ENCODE results near the gene SEC23B. TPM values are rescaled to one million over a fixed set of nuclear protein-coding genes. Genes with fewer than 3 reads are reported as not detected.

Gene SEC23B
- total and polyA plus RNA-seq, 10 of the 15 experiments (the other 5 are each of a cell fraction or from before 2014, with no cell fraction given): 49.1 to 121 (median 75.6) TPM

GRCh38 chr20:18533978-18534644 is 26.4 kb downstream of the SEC23B start:
- H2AFZ ChIP-seq (ENCODE audit: control insufficient read depth, low read depth, low read length): no peak overlapping the region
- in situ Hi-C loops (cut with MboI) (no loop called here), intact Hi-C loops (cut with micrococcal nuclease; ENCODE audit: unreplicated experiment) (no loop called here)
- DNase-seq (ENCODE audit: low read depth, low spot score): no peak
- no peaks in the 10 kb centered on the region for H3K4me1 ChIP-seq (ENCODE audit: control insufficient read depth, insufficient read depth, low read length)
- POLR2A ChIA-PET: no interaction called here
- TF ChIP-seq PAX8 (IDR thresholded peaks at IDR 0.05) (no peak), STAT3 (IDR thresholded peaks at IDR 0.05; ENCODE audit: low read depth, low read length) (no peak), NR2F1 (conservative IDR thresholded peaks at IDR 0.05) (no peak), JUND (IDR thresholded peaks at IDR 0.05; ENCODE audit: low read depth, low read length) (no peak), PML (IDR thresholded peaks at IDR 0.05; ENCODE audit: low read length) (no peak), NFYA (IDR thresholded peaks at IDR 0.05; ENCODE audit: borderline replicate concordance, low read depth, low read length) (no peak), SIN3A (IDR thresholded peaks at IDR 0.05; ENCODE audit: low read depth, low read length) (no peak), ELK1 (IDR thresholded peaks at IDR 0.05; ENCODE audit: low read depth, low read length) (no peak), ETV6 (conservative IDR thresholded peaks at IDR 0.05 in 1 of 2, IDR thresholded peaks at IDR 0.05 in 1 of 2; ENCODE audit: borderline replicate concordance in 1 of 2, low read depth in 1 of 2) (no peak)
- TF ChIP-seq, protein P1, sequence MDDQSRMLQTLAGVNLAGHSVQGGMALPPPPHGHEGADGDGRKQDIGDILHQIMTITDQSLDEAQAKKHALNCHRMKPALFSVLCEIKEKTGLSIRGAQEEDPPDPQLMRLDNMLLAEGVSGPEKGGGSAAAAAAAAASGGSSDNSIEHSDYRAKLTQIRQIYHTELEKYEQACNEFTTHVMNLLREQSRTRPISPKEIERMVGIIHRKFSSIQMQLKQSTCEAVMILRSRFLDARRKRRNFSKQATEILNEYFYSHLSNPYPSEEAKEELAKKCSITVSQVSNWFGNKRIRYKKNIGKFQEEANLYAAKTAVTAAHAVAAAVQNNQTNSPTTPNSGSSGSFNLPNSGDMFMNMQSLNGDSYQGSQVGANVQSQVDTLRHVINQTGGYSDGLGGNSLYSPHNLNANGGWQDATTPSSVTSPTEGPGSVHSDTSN (IDR thresholded peaks at IDR 0.05; ENCODE audit: insufficient replicate concordance, low read depth, low read length): no peak
- no peak for FAIRE-seq
- no peak overlapping the region for H3K9ac ChIP-seq (ENCODE audit: control insufficient read depth, insufficient read depth, low read length)
- no peak overlapping the region for H3K27ac ChIP-seq (ENCODE audit: control insufficient read depth, insufficient read depth)
- RAD21 ChIA-PET (ENCODE audit: unreplicated experiment): no interaction called here
- no peak overlapping the region for H3K4me2 ChIP-seq (ENCODE audit: control insufficient read depth, insufficient read depth)
- no peaks in the 10 kb centered on the region for H3K79me2 ChIP-seq (ENCODE audit: control insufficient read depth, insufficient read depth, low read length)
- H3K9me3 ChIP-seq (replicated peaks; ENCODE audit: control insufficient read depth, insufficient read depth, low read length): no peaks in the 10 kb centered on the region
- CTCF ChIA-PET: no interaction called here
- no peaks in the 10 kb centered on the region for H3K27me3 ChIP-seq (replicated peaks in 1 of 2; ENCODE audit: control insufficient read depth in 2 of 2, insufficient read depth in 2 of 2, low read length in 1 of 2)
- ATAC-seq: no peak
- SMC1A ChIA-PET (ENCODE audit: uncharacterized antibody, unreplicated experiment): interaction anchor here (0.6 to 1.5 kb wide), 2 partner anchors 11 to 120 kb away, joined by 3 read pairs; no protein-coding TSS in a partner anchor
- no TSS peak for BruUV-seq (replicated peaks)
- WGBS (ENCODE audit: insufficient coverage, insufficient replicate concordance, low lambda C conversion rate, missing lambda C conversion rate): 97% methylated on average over 6 of the region's 6 CpGs
- H3K4me3 ChIP-seq: no peak overlapping the region
- peaks cover 13 to 32% of the 10 kb centered on the region in 2 experiments for H3K36me3 ChIP-seq (ENCODE audit: control insufficient read depth in 2 of 2, insufficient read depth in 2 of 2, low read length in 1 of 2)
- no peaks in the 10 kb centered on the region for H4K20me1 ChIP-seq (ENCODE audit: control insufficient read depth, insufficient read depth)
